MM.1S (cell line): ENCODE measurements around the gene MMP13.

Source experiments
- DNase-seq: peaks from one replicate; pipeline ENCODE4 v3.0.0-alpha.2; 2015
- H2AFZ ChIP-seq: fragments of 300-600 bp; sonication (generic); 2 replicates; pipeline ENCODE4 v1.6.0; 2016; ENCODE audit warnings: antibody characterized with exemption, low read length
- H3F3A ChIP-seq: fragments of 300-600 bp; sonication (generic); 2 replicates; pipeline ENCODE4 v1.6.1; 2016; ENCODE audit warnings: mild to moderate bottlenecking, antibody characterized with exemption, low read length, moderate library complexity, mixed read lengths; ENCODE audit not compliant: insufficient read depth
- H3K27ac ChIP-seq: fragments of 300-600 bp; sonication (generic); 2 replicates; pipeline ENCODE4 v1.5.1; 2016; ENCODE audit warnings: mild to moderate bottlenecking, low read length
- H3K27me3 ChIP-seq: fragments of 300-600 bp; sonication (generic); replicated peaks from 2 replicates; pipeline ENCODE4 v1.6.0; 2016; ENCODE audit warnings: low read length; ENCODE audit not compliant: insufficient read depth
- H3K36me3 ChIP-seq: fragments of 300-600 bp; sonication (generic); replicated peaks from 2 replicates; pipeline ENCODE4 v1.6.1; 2016; ENCODE audit warnings: mild to moderate bottlenecking, low read length, mixed read lengths; ENCODE audit not compliant: insufficient read depth
- H3K4me1 ChIP-seq: fragments of 300-600 bp; sonication (generic); 2 replicates; pipeline ENCODE4 v1.6.1; 2016; ENCODE audit warnings: low read length, mixed read lengths
- H3K4me2 ChIP-seq: fragments of 300-600 bp; sonication (generic); 2 replicates; pipeline ENCODE4 v1.6.0; 2016; ENCODE audit warnings: low read depth, low read length
- H3K4me3 ChIP-seq: fragments of 300-600 bp; sonication (generic); 2 replicates; pipeline ENCODE4 v1.5.1; 2016; ENCODE audit warnings: low read length, mixed read lengths
- H3K79me2 ChIP-seq: fragments of 300-600 bp; sonication (generic); 2 replicates; pipeline ENCODE4 v1.6.1; 2016; ENCODE audit warnings: mixed run types, low read length, mixed read lengths
- H3K9ac ChIP-seq: fragments of 300-600 bp; sonication (generic); 2 replicates; pipeline ENCODE4 v1.6.1; 2016; ENCODE audit warnings: low read length, mixed read lengths
- H3K9me2 ChIP-seq: fragments of 300-600 bp; sonication (generic); replicated peaks from 2 replicates; pipeline ENCODE4 v1.6.1; 2016; ENCODE audit warnings: mild to moderate bottlenecking, low read length, mixed read lengths; ENCODE audit not compliant: insufficient read depth
- H3K9me3 ChIP-seq: fragments of 300-600 bp; sonication (generic); replicated peaks from 2 replicates; pipeline ENCODE4 v1.6.1; 2016; ENCODE audit warnings: mild to moderate bottlenecking, low read length, mixed read lengths; ENCODE audit not compliant: insufficient read depth
- H4K20me1 ChIP-seq: fragments of 300-600 bp; sonication (generic); 2 replicates; pipeline ENCODE4 v1.6.1; 2016; ENCODE audit warnings: mild to moderate bottlenecking, low read length, moderate library complexity, mixed read lengths; ENCODE audit not compliant: insufficient read depth
- CTCF ChIP-seq: fragments of 300-600 bp; sonication (generic); IDR thresholded peaks from 2 replicates; pipeline ENCODE4 v1.5.1; 2016; ENCODE audit warnings: antibody characterized with exemption, low read length, mixed read lengths
- EZH2 ChIP-seq: fragments of 300-600 bp; sonication (generic); optimal IDR thresholded peaks from 2 replicates; pipeline ENCODE3; 2017; ENCODE audit warnings: low read depth, mild to moderate bottlenecking, antibody characterized with exemption, low read length, mixed read lengths
- EZH2phosphoT487 ChIP-seq: fragments of 300-600 bp; sonication (generic); IDR thresholded peaks from 2 replicates; pipeline ENCODE4 v1.6.1; 2018; ENCODE audit warnings: antibody characterized with exemption, low read length

Gene MMP13

GRCh38 chr11:102940714-102941588 is 14.6 kb downstream of the MMP13 start:
- H3K27ac ChIP-seq, result no peak overlapping the region
- no peaks in the 10 kb centered on the region for H3K9me2 ChIP-seq
- no peak overlapping the region for H3K4me2 ChIP-seq
- H3K4me1 ChIP-seq, result no peaks in the 10 kb centered on the region
- H3K9ac ChIP-seq, result no peak overlapping the region
- H3K36me3 ChIP-seq, result no peaks in the 10 kb centered on the region
- no peaks in the 10 kb centered on the region for H3F3A ChIP-seq
- H3K79me2 ChIP-seq, result no peaks in the 10 kb centered on the region
- no peaks in the 10 kb centered on the region for H3K9me3 ChIP-seq
- no peaks in the 10 kb centered on the region for H4K20me1 ChIP-seq
- no peak overlapping the region for H2AFZ ChIP-seq
- DNase-seq, result peak; percentile 66
- no peak overlapping the region for H3K4me3 ChIP-seq
- TF ChIP-seq EZH2, result no peak
- no peak for TF ChIP-seq EZH2phosphoT487
- peak; percentile 84 for TF ChIP-seq CTCF
- no peaks in the 10 kb centered on the region for H3K27me3 ChIP-seq

GRCh38 chr11:102936864-102937509 is 18.5 kb downstream of the MMP13 start:
- Histone ChIP-seq H3K4me2 (no peak overlapping the region), H2AFZ (no peak overlapping the region), H3K27ac (no peak overlapping the region), H3K36me3 (no peaks in the 10 kb centered on the region), H3K9me3 (no peaks in the 10 kb centered on the region), H3K9me2 (no peaks in the 10 kb centered on the region), H3K27me3 (no peaks in the 10 kb centered on the region), H3K79me2 (no peaks in the 10 kb centered on the region), H3K9ac (no peak overlapping the region), H4K20me1 (no peaks in the 10 kb centered on the region), H3F3A (no peaks in the 10 kb centered on the region), H3K4me1 (no peaks in the 10 kb centered on the region), H3K4me3 (no peak overlapping the region)
- DNase-seq, result no peak
- TF ChIP-seq CTCF (no peak), EZH2phosphoT487 (no peak), EZH2 (no peak)

- Histone ChIP-seq H4K20me1 (no peaks in the 10 kb centered on the region), H3K4me3 (no peak overlapping the region), H2AFZ (no peak overlapping the region), H3K36me3 (no peaks in the 10 kb centered on the region), H3K9ac (no peak overlapping the region), H3K79me2 (no peaks in the 10 kb centered on the region), H3K4me1 (no peaks in the 10 kb centered on the region), H3K27ac (no peak overlapping the region), H3K9me2 (no peaks in the 10 kb centered on the region), H3K4me2 (no peak overlapping the region), H3K27me3 (no peaks in the 10 kb centered on the region), H3K9me3 (no peaks in the 10 kb centered on the region), H3F3A (no peaks in the 10 kb centered on the region)
- TF ChIP-seq EZH2phosphoT487, result no peak
- no peak for TF ChIP-seq CTCF
- no peak for TF ChIP-seq EZH2
- DNase-seq, result no peak
These were observed 20.0 kb downstream of the MMP13 start for GRCh38 chr11:102935514-102935913.
